Tibial artery (tissue), 4 donors: ENCODE results near the gene C13orf46.

ENCODE experiments used
- DNase-seq, 2 donors: peaks; one replicate each; pipeline ENCODE4 v3.0.0-alpha.2; 2019
- H3K27ac ChIP-seq, 2 donors: fragments of 200-600 bp; sonication (generic) in 1 of 2; 1 replicate in 1 of 2; 2 replicates in 1 of 2; pipeline ENCODE4 v1.5.1; 2018 to 2019; ENCODE audit warnings: mild to moderate bottlenecking in 1 of 2
- H3K27me3 ChIP-seq, 2 donors: fragments of 200-600 bp; sonication (generic) in 1 of 2; one replicate each; pipeline versions ENCODE4 v1.5.1 to v1.6.0; 2016 to 2019
- H3K36me3 ChIP-seq, 3 donors: fragments of 200-600 bp; sonication (generic) in 2 of 3; one replicate each; pipeline ENCODE4 v1.5.1; 2016 to 2019; ENCODE audit warnings: mild to moderate bottlenecking in 2 of 3
- H3K4me1 ChIP-seq, 4 donors: fragments of 200-600 bp; sonication (generic) in 2 of 4; 1 replicate in 3 of 4; 2 replicates in 1 of 4; pipeline ENCODE4 v1.5.1; 2016 to 2019
- H3K4me3 ChIP-seq, 2 donors: fragments of 200-600 bp; sonication (generic) in 1 of 2; 1 replicate in 1 of 2; 2 replicates in 1 of 2; pipeline ENCODE4 v1.5.1; 2018 to 2019; ENCODE audit warnings: mild to moderate bottlenecking in 2 of 2
- H3K9me3 ChIP-seq, 3 donors: fragments of 200-600 bp; sonication (generic) in 1 of 3; one replicate each; pipeline ENCODE4 v1.5.1; 2016 to 2019
- intact Hi-C: fragments of 100-400 bp; cut with DNase I; formaldehyde crosslinking; loops from one replicate; pipeline ENCODE4 v1.15.0; 2023; ENCODE audit warnings: low total_unique reads
- TF ChIP-seq, protein P1 (sequence below), 2 experiments: fragments of 200-600 bp in 1 of 2; fragments of 450-650 bp in 1 of 2; IDR thresholded peaks; one replicate each; pipeline ENCODE4 v1.5.1; 2017 to 2019; ENCODE audit warnings: antibody characterized with exemption in 2 of 2, mild to moderate bottlenecking in 1 of 2, moderate library complexity in 1 of 2

C13orf46 gene

DNA sequence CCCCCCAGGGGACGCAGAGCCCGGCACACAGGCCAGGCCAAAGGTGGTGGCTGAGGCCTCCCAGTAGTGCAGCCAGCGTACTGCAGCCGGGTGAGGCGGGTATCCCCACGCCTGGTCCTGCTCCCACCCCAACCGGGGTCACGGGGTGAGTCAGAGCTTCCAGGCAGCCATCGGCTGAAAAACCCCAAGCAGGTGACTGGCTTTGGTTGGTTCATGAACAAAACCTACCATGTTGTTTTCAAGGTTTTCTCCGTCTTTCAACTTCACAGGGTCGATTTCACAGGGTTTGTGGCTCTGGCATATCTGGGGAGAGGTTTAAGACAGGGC lies 42.1 kb upstream of the C13orf46 start:
- no peak overlapping the region for H3K27ac ChIP-seq
- peaks cover 22 to 90% (median 84%) of the 10 kb centered on the region in 3 donors for H3K36me3 ChIP-seq
- no peak for DNase-seq
- H3K4me1 ChIP-seq: no peaks in the 10 kb centered on the region
- TF ChIP-seq, protein P1, sequence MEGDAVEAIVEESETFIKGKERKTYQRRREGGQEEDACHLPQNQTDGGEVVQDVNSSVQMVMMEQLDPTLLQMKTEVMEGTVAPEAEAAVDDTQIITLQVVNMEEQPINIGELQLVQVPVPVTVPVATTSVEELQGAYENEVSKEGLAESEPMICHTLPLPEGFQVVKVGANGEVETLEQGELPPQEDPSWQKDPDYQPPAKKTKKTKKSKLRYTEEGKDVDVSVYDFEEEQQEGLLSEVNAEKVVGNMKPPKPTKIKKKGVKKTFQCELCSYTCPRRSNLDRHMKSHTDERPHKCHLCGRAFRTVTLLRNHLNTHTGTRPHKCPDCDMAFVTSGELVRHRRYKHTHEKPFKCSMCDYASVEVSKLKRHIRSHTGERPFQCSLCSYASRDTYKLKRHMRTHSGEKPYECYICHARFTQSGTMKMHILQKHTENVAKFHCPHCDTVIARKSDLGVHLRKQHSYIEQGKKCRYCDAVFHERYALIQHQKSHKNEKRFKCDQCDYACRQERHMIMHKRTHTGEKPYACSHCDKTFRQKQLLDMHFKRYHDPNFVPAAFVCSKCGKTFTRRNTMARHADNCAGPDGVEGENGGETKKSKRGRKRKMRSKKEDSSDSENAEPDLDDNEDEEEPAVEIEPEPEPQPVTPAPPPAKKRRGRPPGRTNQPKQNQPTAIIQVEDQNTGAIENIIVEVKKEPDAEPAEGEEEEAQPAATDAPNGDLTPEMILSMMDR (IDR thresholded peaks at IDR 0.05): no peak
- no peak overlapping the region for H3K4me3 ChIP-seq
- intact Hi-C loops: no loop called here
- no peaks in the 10 kb centered on the region for H3K27me3 ChIP-seq
- no peaks in the 10 kb centered on the region for H3K9me3 ChIP-seq

DNA sequence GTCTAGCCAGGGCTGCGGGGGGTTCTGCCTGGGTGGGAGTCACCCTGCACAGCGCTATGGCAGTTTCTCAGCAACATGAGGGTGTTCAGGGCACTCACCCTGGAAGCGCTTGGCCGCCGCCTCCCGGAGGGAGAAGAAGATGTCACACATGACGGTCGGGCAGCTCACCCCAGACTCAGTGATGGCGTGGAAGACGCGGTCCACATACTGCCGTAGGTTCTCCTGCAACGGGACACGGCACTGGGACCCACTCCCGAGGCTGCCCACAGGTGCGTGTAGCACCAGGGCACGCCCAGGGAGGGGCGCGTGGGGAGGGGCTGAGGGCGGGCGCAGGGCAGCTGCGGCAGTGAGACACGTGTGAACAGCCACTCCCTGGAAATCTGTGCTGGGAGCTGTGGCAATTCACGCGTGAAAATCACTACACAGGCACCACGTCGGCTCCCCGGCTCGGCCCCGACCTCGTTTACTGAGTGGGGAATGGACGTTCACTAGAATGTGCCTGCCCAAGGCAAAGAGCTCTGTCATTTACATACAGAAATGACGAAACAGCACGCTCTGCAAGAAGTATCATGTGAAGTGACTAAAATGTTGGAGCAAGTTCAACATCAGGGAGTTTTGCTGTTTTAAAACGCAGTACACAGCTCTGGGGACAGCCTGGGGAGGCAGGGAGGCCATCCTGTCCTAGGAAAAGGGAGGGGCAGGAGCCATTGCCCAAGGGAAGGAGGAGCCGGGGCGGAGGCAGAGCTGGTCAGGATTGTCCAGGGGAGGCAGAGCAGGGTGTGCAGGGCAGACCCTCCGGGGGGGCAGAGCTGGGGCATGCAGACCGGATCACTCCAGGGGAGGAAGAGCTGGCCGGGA lies 41.5 kb upstream of the C13orf46 start:
- Histone ChIP-seq H3K4me3 (no peak overlapping the region), H3K27me3 (no peaks in the 10 kb centered on the region), H3K27ac (no peak overlapping the region), H3K9me3 (no peaks in the 10 kb centered on the region), H3K4me1 (no peaks in the 10 kb centered on the region), H3K36me3 (peaks cover 16 to 90% (median 84%) of the 10 kb centered on the region in 3 donors)
- TF ChIP-seq, protein P1 (IDR thresholded peaks at IDR 0.05): no peak
- intact Hi-C loops: no loop called here
- DNase-seq: peak in 1 of 2 donors; percentile 53

DNA sequence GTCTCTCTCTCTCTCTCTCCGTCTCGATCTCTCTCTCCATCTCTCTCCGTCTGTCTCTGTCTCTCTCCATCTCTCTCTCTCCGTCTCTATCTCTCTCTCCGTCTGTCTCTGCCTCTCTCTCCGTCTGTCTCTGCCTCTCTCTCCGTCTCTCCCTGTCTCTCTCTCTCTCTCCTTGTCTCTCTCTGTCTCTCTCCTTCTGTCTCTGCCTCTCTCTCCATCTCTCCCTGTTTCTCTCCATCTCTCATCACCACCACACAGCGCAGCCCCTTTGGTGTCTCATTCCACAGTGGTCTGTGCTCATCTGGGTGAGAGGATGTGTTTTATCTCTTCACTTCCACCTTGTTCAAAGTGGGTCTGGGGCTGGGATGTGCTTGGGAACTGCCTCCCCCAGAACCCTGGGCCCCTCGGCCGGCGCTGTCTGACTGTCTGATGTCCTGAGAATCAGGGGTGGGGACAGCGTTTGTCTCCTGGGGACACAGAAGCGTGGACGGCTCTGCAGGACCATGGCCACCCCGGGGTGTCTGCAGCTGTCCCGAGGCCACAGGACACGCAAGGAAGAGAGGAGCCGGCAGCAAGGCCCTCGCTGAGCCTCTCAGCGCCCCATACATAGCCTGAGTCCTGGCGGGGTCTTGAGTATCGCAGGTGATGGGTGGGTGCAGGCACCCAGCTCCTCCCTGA lies 40.2 kb upstream of the C13orf46 start:
- DNase-seq: no peak
- peaks cover 26 to 95% (median 90%) of the 10 kb centered on the region in 3 donors for H3K36me3 ChIP-seq
- TF ChIP-seq, protein P1 (IDR thresholded peaks at IDR 0.05): no peak
- H3K27ac ChIP-seq: no peak overlapping the region
- H3K9me3 ChIP-seq: no peaks in the 10 kb centered on the region
- intact Hi-C loops: no loop called here
- no peaks in the 10 kb centered on the region for H3K4me1 ChIP-seq
- H3K27me3 ChIP-seq: no peaks in the 10 kb centered on the region
- no peak overlapping the region for H3K4me3 ChIP-seq

DNA sequence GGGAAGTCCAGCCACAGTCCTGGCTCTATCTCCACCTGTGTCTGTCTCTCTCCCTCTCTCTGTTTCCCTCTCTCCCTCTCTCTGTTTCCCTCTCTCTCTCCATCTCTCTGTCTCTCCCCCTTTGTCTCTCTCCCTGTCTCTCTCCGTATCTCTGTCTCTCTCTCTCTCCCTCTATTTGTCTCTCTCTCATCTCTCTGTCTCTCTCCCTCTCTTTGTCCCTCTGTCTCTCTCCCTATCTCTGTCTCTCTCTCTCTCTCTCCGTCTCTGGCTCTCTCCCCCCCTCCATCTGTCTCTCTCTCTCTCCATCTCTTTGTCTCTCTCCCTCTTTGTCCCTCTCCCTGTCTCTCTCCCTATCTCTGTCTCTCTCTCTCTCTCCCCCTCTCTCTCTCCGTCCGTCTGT lies 39.5 kb upstream of the C13orf46 start:
- Histone ChIP-seq H3K9me3 (no peaks in the 10 kb centered on the region), H3K4me3 (no peak overlapping the region), H3K27ac (no peak overlapping the region), H3K27me3 (no peaks in the 10 kb centered on the region), H3K36me3 (peaks cover 28 to 91% (median 85%) of the 10 kb centered on the region in 3 donors), H3K4me1 (no peaks in the 10 kb centered on the region)
- intact Hi-C loops: no loop called here
- DNase-seq: no peak
- TF ChIP-seq, protein P1 (IDR thresholded peaks at IDR 0.05): no peak

DNA sequence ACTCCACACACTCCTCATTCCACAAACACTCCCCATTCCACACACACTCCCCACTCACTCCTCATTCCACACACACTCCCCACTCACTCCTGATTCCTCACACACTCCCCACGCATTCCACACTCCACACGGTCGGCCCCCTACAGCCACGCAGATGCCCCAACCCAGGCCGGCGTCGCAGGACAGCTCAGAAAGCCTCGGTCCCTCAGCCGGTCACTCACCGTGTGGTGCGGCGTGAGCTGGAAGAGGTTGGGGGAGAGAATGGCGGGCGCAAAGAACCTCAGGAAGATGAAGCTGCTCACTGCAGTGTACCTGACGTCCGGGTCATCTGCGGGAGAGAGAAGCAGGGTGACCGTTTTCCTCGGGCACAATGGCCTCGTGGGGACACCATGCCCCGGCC lies 39.0 kb upstream of the C13orf46 start:
- Histone ChIP-seq H3K27ac (no peak overlapping the region), H3K4me3 (no peak overlapping the region), H3K27me3 (no peaks in the 10 kb centered on the region), H3K9me3 (no peaks in the 10 kb centered on the region), H3K36me3 (peaks cover 28 to 87% (median 81%) of the 10 kb centered on the region in 3 donors), H3K4me1 (no peaks in the 10 kb centered on the region)
- TF ChIP-seq, protein P1 (IDR thresholded peaks at IDR 0.05): no peak
- intact Hi-C loops: no loop called here
- no peak for DNase-seq
